HepG2 (cell line): ENCODE data around the gene DNAH8. TPM values are rescaled to one million over a fixed set of nuclear protein-coding genes. Genes with fewer than 3 reads are reported as not detected.

Experiments
- ATAC-seq: fragments of 200-7000 bp; cut with Tn5 transposase; 3 replicates; pipeline ENCODE4 v1.9.1; 2020; ENCODE audit warnings: mild to moderate bottlenecking, moderate library complexity
- BruUV-seq: library from RNA; stranded (reverse); fragments of 400-500 nt; replicated peaks from 2 replicates; lab custom pipeline; 2021; lab: Mats Ljungman, UMichigan
- CTCF ChIA-PET: fragments of 300-600 bp; formaldehyde crosslinking; extraction: SDS; loops from one replicate; lab custom pipeline; 2021; ENCODE audit warnings: low total read pairs, inconsistent platforms, low intra/inter-chr PET ratio; lab: Yijun Ruan, JAX
- POLR2A ChIA-PET: fragments of 350-600 bp; sonication (Branson Sonifier 250); formaldehyde crosslinking; loops from one replicate; lab custom pipeline; 2020; ENCODE audit warnings: antibody characterized with exemption, inconsistent platforms; lab: Yijun Ruan, JAX
- DNase-seq: peaks from one replicate; pipeline ENCODE4 v3.0.0-alpha.2; 2015; ENCODE audit warnings: low spot score
- FAIRE-seq: peaks from 3 replicates; lab custom pipeline; 2011; peaks lifted over from hg19 to GRCh38; lab: Jason Lieb, UNC
- H2AFZ ChIP-seq: one replicate; pipeline ENCODE4 v1.6.1; 2011; ENCODE audit warnings: low read length, inconsistent platforms
- H3K27ac ChIP-seq: fragments of 300-600 bp; 3 replicates; pipeline ENCODE4 v1.8.0; 2011; ENCODE audit warnings: mixed run types, mild to moderate bottlenecking, mixed read lengths, low read length, inconsistent platforms; ENCODE audit not compliant: insufficient read depth; ENCODE audit errors: extremely low read length
- H3K27me3 ChIP-seq, 2 experiments: fragments of 200-600 bp in 1 of 2; 2 replicates in 1 of 2; 3 replicates in 1 of 2; pipeline versions ENCODE4 v1.6.0 to v1.8.0; 2011; ENCODE audit warnings: low read length in 2 of 2, mild to moderate bottlenecking in 2 of 2, moderate library complexity in 2 of 2, inconsistent platforms in 1 of 2; ENCODE audit not compliant: insufficient read depth in 2 of 2, control insufficient read depth in 1 of 2
- H3K36me3 ChIP-seq, 2 experiments: fragments of 200-600 bp in 1 of 2; replicated peaks in 1 of 2; 2 replicates in 1 of 2; 3 replicates in 1 of 2; pipeline versions ENCODE4 v1.5.1 to v1.8.0; 2011; ENCODE audit warnings: low read length in 2 of 2, inconsistent platforms in 1 of 2; ENCODE audit not compliant: insufficient read depth in 2 of 2, control insufficient read depth in 1 of 2
- H3K4me1 ChIP-seq: 2 replicates; pipeline ENCODE4 v1.5.1; 2012; ENCODE audit warnings: low read length, inconsistent platforms; ENCODE audit not compliant: insufficient read depth
- H3K4me2 ChIP-seq: 2 replicates; pipeline ENCODE4 v1.6.0; 2011; ENCODE audit warnings: low read depth, low read length, inconsistent platforms
- H3K4me3 ChIP-seq, 3 experiments: fragments of 200-600 bp in 1 of 3; sonication (generic), shearing (Covaris generic) in 1 of 3; replicated peaks in 1 of 3; 2 replicates each; pipeline ENCODE4 v1.5.1; 2011 to 2016; ENCODE audit warnings: low read length in 3 of 3, inconsistent platforms in 2 of 3, low read depth in 2 of 3, mild to moderate bottlenecking in 2 of 3, control low read depth in 1 of 3, mixed read lengths in 1 of 3; ENCODE audit not compliant: insufficient read depth in 1 of 3
- H3K79me2 ChIP-seq: one replicate; pipeline ENCODE4 v1.6.1; 2011; ENCODE audit warnings: low read length, inconsistent platforms; ENCODE audit not compliant: insufficient read depth
- H3K9ac ChIP-seq: 2 replicates; pipeline ENCODE4 v1.6.0; 2011; ENCODE audit warnings: mild to moderate bottlenecking, low read depth, low read length, inconsistent platforms; ENCODE audit not compliant: insufficient read depth
- H3K9me3 ChIP-seq: 2 replicates; pipeline ENCODE4 v1.5.1; 2012; ENCODE audit warnings: mild to moderate bottlenecking, low read length
- H4K20me1 ChIP-seq: 2 replicates; pipeline ENCODE4 v1.6.0; 2011; ENCODE audit warnings: inconsistent platforms, mild to moderate bottlenecking, low read length, moderate library complexity; ENCODE audit not compliant: insufficient read depth
- CENPX ChIP-seq: sonication (generic); formaldehyde crosslinking; IDR thresholded peaks from 2 replicates; pipeline ENCODE4 v1.9.0; 2021; ENCODE audit warnings: mild to moderate bottlenecking, missing genetic modification reagents, moderate library complexity
- FLYWCH1 ChIP-seq: sonication (generic); formaldehyde crosslinking; IDR thresholded peaks from 2 replicates; pipeline ENCODE4 v1.8.1; 2023; ENCODE audit warnings: mild to moderate bottlenecking, missing genetic modification reagents
- JDP2 ChIP-seq: sonication (generic); formaldehyde crosslinking; IDR thresholded peaks from 2 replicates; pipeline ENCODE4 v1.8.1; 2022; ENCODE audit warnings: missing genetic modification reagents, borderline replicate concordance
- JUN ChIP-seq: sonication (generic); formaldehyde crosslinking; IDR thresholded peaks from 2 replicates; pipeline ENCODE4 v1.4.0; 2020; ENCODE audit warnings: mild to moderate bottlenecking, missing genetic modification reagents
- KMT2A ChIP-seq: sonication (generic); formaldehyde crosslinking; IDR thresholded peaks from 2 replicates; pipeline ENCODE4 v1.4.0; 2020; ENCODE audit warnings: missing genetic modification reagents
- POGZ ChIP-seq: sonication (generic); formaldehyde crosslinking; IDR thresholded peaks from 2 replicates; pipeline ENCODE4 v1.4.0; 2020; ENCODE audit warnings: mild to moderate bottlenecking, missing genetic modification reagents
- PRDM4 ChIP-seq: sonication (generic); formaldehyde crosslinking; IDR thresholded peaks from 2 replicates; pipeline ENCODE4 v1.9.0; 2021; ENCODE audit warnings: missing genetic modification reagents, borderline replicate concordance
- SALL2 ChIP-seq: sonication (generic); formaldehyde crosslinking; IDR thresholded peaks from 2 replicates; pipeline ENCODE4 v1.8.1; 2023; ENCODE audit warnings: mild to moderate bottlenecking, missing genetic modification reagents, inconsistent platforms
- SCMH1 ChIP-seq: sonication (generic); formaldehyde crosslinking; IDR thresholded peaks from 2 replicates; pipeline ENCODE4 v1.9.0; 2021; ENCODE audit warnings: missing genetic modification reagents, mild to moderate bottlenecking, borderline replicate concordance
- SUZ12 ChIP-seq: fragments of 150-350 bp; IDR thresholded peaks from 2 replicates; pipeline ENCODE4 v1.6.1; 2014; ENCODE audit warnings: low read depth, low read length
- ZFP37 ChIP-seq: sonication (generic); formaldehyde crosslinking; IDR thresholded peaks from 2 replicates; pipeline ENCODE4 v1.4.0; 2020; ENCODE audit warnings: missing genetic modification reagents, borderline replicate concordance
- ZFY ChIP-seq: sonication (generic); formaldehyde crosslinking; IDR thresholded peaks from 2 replicates; pipeline ENCODE4 v1.4.0; 2020; ENCODE audit warnings: missing genetic modification reagents
- ZMAT3 ChIP-seq: sonication (generic); formaldehyde crosslinking; conservative IDR thresholded peaks from 2 replicates; pipeline ENCODE4 v1.7.0; 2021; ENCODE audit warnings: missing genetic modification reagents
- ZNF251 ChIP-seq: sonication (generic); formaldehyde crosslinking; IDR thresholded peaks from 2 replicates; pipeline ENCODE4 v1.9.0; 2021; ENCODE audit warnings: mild to moderate bottlenecking, missing genetic modification reagents
- ZNF331 ChIP-seq: sonication (generic); formaldehyde crosslinking; IDR thresholded peaks from 2 replicates; pipeline ENCODE4 v1.4.0; 2020; ENCODE audit warnings: missing genetic modification reagents
- ZNF644 ChIP-seq: IDR thresholded peaks from 2 replicates; pipeline ENCODE4 v1.6.1; 2016; ENCODE audit warnings: low read depth
- ZNF761 ChIP-seq: sonication (generic); formaldehyde crosslinking; conservative IDR thresholded peaks from 2 replicates; pipeline ENCODE4 v1.4.0; 2020; ENCODE audit warnings: mild to moderate bottlenecking, missing genetic modification reagents
- ZNF788 ChIP-seq: sonication (generic); formaldehyde crosslinking; IDR thresholded peaks from 2 replicates; pipeline ENCODE4 v1.5.0; 2020; ENCODE audit warnings: mild to moderate bottlenecking, missing genetic modification reagents, borderline replicate concordance
- WGBS: methylation state at CpG from one replicate; pipeline ENCODE4 v1.1.6; 2017; ENCODE audit warnings: low lambda C conversion rate; 5-methylcytosine and 5-hydroxymethylcytosine counted together
- in situ Hi-C: cut with HindIII; loops from 2 replicates; pipeline ENCODE4 v1.10.0; 2017; ENCODE audit warnings: low pct_unique_long_range_greater_than_20kb; ENCODE audit not compliant: extremely low pct_ligation_motif_present
- intact Hi-C: fragments of 100-400 bp; cut with micrococcal nuclease; formaldehyde crosslinking; loops from one replicate; pipeline ENCODE4 v1.10.0; 2022; ENCODE audit not compliant: unreplicated experiment
- polyA plus RNA-seq, 8 experiments: library from polyadenylated mRNA; depleted of rRNA in 3 of 8; stranded (reverse) in 7 of 8; unstranded in 1 of 8; fragments of >200 nt; fragmentation: Illumina TruSeq in 4 of 8; extraction: Trizol in 4 of 8; gene quantifications; 2 replicates each; pipeline versions ENCODE4 v1.2.1 to v1.2.3, GENCODE V29; 2011 to 2016; ENCODE audit warnings: low read depth in 4 of 8, missing spikeins in 1 of 8, mixed read lengths in 1 of 8; ENCODE audit not compliant: insufficient read depth in 1 of 8
- total RNA-seq, 5 experiments: library from RNA; depleted of rRNA; stranded (reverse); fragments of >200 nt; fragmentation: Illumina TruSeq; extraction: Trizol; gene quantifications; 2 replicates each; pipeline ENCODE4 v1.2.3, GENCODE V29; 2016; ENCODE audit warnings: low read depth in 1 of 5

Gene DNAH8
- total and polyA plus RNA-seq, 2 of the 13 experiments (the other 11 are each of a cell fraction or from before 2014, with no cell fraction given) = not detected

- ChIA-PET CTCF (no interaction called here), POLR2A (no interaction called here)
- Histone ChIP-seq H3K36me3 (no peaks in the 10 kb centered on the region), H3K27ac (no peak overlapping the region), H3K79me2 (no peaks in the 10 kb centered on the region), H3K4me3 (no peak overlapping the region), H3K27me3 (no peaks in the 10 kb centered on the region), H3K4me1 (peaks cover 6% of the 10 kb centered on the region; the same call in 1 of the 2 replicates), H3K4me2 (no peak overlapping the region), H2AFZ (no peak overlapping the region), H4K20me1 (no peaks in the 10 kb centered on the region), H3K9ac (no peak overlapping the region), H3K9me3 (no peaks in the 10 kb centered on the region)
- ATAC-seq (no peak), FAIRE-seq (no peak), DNase-seq (no peak)
- intact Hi-C loops = no loop called here
- TF ChIP-seq SALL2 (CRISPR knock-in tag) (no peak), SCMH1 (CRISPR knock-in tag) (no peak), ZFY (CRISPR knock-in tag) (no peak), SUZ12 (no peak), POGZ (CRISPR knock-in tag) (no peak), JDP2 (CRISPR knock-in tag) (no peak), JUN (no peak), FLYWCH1 (CRISPR knock-in tag) (no peak), ZFP37 (no peak), CENPX (CRISPR knock-in tag) (no peak), ZNF251 (CRISPR knock-in tag) (no peak), ZMAT3 (CRISPR knock-in tag) (no peak), KMT2A (CRISPR knock-in tag) (no peak), ZNF788 (no peak), ZNF331 (CRISPR knock-in tag) (no peak), PRDM4 (CRISPR knock-in tag) (no peak), ZNF761 (CRISPR knock-in tag) (no peak), ZNF644 (CRISPR knock-in tag) (no peak)
- in situ Hi-C loops = no loop called here
- BruUV-seq = no TSS peak
- WGBS = 26% methylated on average over 3 of the region's 3 CpGs
These were observed 6.9 kb downstream of the DNAH8 start for GRCh38 chr6:38722038-38722437.
